ENCODE measurements around the gene COQ2. TPM values are rescaled to one million over a fixed set of nuclear protein-coding genes. Genes with fewer than 3 reads are reported as not detected.
"Not testable (repeated sequence)": the region's sequence is repeated elsewhere in the genome, so short reads cannot be mapped to it uniquely, and the experiment has no call there.

The COQ2 gene
- total RNA-seq, 3 donors from 2014 or later: 12.5 to 21.6 (median 18.1) TPM

DNA sequence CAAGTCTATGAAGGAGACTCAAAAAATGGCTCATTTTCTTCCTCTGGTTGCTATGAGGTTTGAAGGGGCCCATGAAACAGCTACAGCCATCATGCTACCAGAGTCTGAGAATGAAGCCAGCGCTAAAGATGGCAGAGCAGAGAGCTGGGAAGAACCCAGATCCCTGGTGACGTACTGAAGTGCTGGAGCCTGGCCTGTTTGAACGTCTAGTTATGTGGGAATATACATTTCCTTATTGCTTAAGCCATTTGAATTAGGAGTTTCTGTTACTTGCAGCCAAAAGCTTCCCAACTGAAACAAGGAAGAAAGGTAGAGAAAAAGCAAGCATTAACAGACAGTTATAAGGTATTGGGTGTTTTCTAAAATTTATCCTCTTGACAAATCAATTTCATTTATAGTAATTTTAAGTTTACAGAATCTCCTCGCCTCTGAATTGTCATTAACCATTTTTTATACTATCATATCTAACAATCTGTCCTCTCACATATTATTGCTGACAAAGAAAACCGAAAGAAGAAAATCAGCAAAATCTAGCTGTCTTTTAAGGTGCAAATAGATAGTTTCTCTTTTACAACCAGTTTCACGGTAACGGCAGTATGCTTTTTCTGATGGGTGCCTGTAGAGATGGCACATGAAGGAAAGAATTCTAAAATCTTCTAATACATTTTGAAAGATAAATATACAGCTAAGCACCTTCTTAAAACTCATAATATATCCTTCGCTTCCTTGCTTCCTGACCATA lies 8.9 kb upstream of the COQ2 start:
- no peak overlapping the region for H3K4me3 ChIP-seq
- intact Hi-C loops (cut with DNase I, micrococcal nuclease): no loop called here
- no peaks in the 10 kb centered on the region for H3K4me1 ChIP-seq (ENCODE audit: low read depth)
- peak in 1 of 3 donors; percentile 12 for DNase-seq
- no peaks in the 10 kb centered on the region for H3K9me3 ChIP-seq
- TF ChIP-seq, protein P1, sequence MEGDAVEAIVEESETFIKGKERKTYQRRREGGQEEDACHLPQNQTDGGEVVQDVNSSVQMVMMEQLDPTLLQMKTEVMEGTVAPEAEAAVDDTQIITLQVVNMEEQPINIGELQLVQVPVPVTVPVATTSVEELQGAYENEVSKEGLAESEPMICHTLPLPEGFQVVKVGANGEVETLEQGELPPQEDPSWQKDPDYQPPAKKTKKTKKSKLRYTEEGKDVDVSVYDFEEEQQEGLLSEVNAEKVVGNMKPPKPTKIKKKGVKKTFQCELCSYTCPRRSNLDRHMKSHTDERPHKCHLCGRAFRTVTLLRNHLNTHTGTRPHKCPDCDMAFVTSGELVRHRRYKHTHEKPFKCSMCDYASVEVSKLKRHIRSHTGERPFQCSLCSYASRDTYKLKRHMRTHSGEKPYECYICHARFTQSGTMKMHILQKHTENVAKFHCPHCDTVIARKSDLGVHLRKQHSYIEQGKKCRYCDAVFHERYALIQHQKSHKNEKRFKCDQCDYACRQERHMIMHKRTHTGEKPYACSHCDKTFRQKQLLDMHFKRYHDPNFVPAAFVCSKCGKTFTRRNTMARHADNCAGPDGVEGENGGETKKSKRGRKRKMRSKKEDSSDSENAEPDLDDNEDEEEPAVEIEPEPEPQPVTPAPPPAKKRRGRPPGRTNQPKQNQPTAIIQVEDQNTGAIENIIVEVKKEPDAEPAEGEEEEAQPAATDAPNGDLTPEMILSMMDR (IDR thresholded peaks at IDR 0.05): no peak
- no peaks in the 10 kb centered on the region for H3K36me3 ChIP-seq (ENCODE audit: low read depth)
- peak; percentile 91 for ATAC-seq

DNA sequence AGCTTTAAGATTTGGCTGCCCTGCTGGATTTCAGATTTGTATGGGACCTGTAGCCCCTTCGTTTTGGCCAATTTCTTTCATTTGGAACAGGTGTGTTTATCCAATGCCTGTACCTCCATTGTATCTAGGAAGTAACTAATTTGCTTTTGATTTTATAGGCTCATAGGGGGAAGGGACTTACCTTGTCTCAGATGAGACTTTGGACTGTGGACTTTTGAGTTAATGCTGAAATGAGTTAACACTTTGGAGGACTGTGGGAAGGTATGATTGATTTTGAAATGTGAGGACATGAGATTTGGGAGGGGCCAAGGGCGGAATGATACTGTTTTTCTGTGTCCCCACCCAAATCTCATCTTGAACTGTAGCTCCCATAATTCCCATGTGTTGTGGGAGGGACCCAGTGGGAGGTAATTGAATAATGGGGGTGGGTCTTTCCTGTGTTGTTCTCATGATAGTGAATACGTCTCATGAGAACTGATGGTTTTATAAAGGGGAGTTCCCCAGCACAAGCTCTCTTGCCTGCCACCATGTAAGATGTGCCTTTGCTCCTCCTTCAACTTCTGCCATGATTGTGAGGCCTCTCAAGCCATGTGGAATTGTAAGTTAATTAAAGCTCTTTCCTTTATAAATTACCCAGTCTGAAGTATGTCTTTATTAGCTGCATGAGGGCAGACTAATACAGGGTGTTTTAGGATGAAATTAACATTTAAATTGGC lies 5.6 kb upstream of the COQ2 start:
- intact Hi-C loops (cut with DNase I, micrococcal nuclease); H3K4me1 ChIP-seq (ENCODE audit: low read depth); H3K36me3 ChIP-seq (ENCODE audit: low read depth); DNase-seq; H3K9me3 ChIP-seq; ATAC-seq; H3K4me3 ChIP-seq: not testable (repeated sequence)

- H3K36me3 ChIP-seq (ENCODE audit: low read depth); DNase-seq; H3K4me1 ChIP-seq (ENCODE audit: low read depth); H3K9me3 ChIP-seq; H3K4me3 ChIP-seq; ATAC-seq: not testable (repeated sequence)
- intact Hi-C loops (cut with DNase I, micrococcal nuclease): loop anchor here (10.0 kb wide), 2 partner anchors 214 to 394 kb away; partner anchors contain the start of gene SEC31A (in 1 of the 2)
These were observed 3.8 kb upstream of the COQ2 start for GRCh38 chr4:83288381-83288780.

GRCh38 chr4:83285055-83285407 lies 433 bp upstream of the COQ2 start:
- Histone ChIP-seq H3K36me3 (ENCODE audit: low read depth) (no peaks in the 10 kb centered on the region), H3K9me3 (no peaks in the 10 kb centered on the region), H3K4me1 (ENCODE audit: low read depth) (peaks cover 10% of the 10 kb centered on the region), H3K4me3 (peak overlapping the region; percentile 50)
- DNase-seq (peak in 1 of 3 donors; percentile 46), ATAC-seq (peak; percentile 32)
- TF ChIP-seq, protein P1 (IDR thresholded peaks at IDR 0.05): no peak
- intact Hi-C loops (cut with DNase I, micrococcal nuclease): loop anchor here (10.0 kb wide), 2 partner anchors 210 to 390 kb away; partner anchors contain the start of gene SEC31A (in 1 of the 2)

DNA sequence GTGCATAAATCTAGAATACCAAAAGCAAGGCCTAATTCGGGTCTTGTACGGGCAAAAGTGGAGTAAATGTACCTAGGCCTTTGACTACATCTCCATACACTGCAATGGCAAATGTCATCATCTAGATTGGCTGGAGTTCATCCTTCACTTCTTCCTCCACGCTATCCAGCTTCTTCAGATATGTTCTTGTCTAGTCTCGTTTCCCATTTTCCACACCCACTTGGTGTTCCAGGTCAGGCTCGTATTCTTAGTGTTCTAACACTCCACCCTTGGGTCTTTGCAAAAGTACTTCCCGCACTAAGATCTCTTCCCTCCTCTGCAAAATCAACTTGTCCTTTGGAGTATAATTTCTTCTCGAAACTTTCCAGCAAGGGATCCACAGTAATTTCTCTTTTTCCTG lies 1.4 kb downstream of the COQ2 start:
- peaks cover 10% of the 10 kb centered on the region for H3K4me1 ChIP-seq (ENCODE audit: low read depth)
- no peaks in the 10 kb centered on the region for H3K9me3 ChIP-seq
- no peak for DNase-seq
- no peaks in the 10 kb centered on the region for H3K36me3 ChIP-seq (ENCODE audit: low read depth)
- no peak for ATAC-seq
- intact Hi-C loops (cut with DNase I, micrococcal nuclease): loop anchor here (10.0 kb wide), 2 partner anchors 208 to 388 kb away; partner anchors contain the start of gene SEC31A (in 1 of the 2)
- TF ChIP-seq, protein P1 (IDR thresholded peaks at IDR 0.05): no peak
- no peak overlapping the region for H3K4me3 ChIP-seq

GRCh38 chr4:83282049-83282535 lies 2.5 kb downstream of the COQ2 start:
- DNase-seq: peak in 1 of 3 donors; percentile 90
- Histone ChIP-seq H3K4me3 (no peak overlapping the region), H3K36me3 (ENCODE audit: low read depth) (no peaks in the 10 kb centered on the region), H3K4me1 (ENCODE audit: low read depth) (peaks cover 10% of the 10 kb centered on the region), H3K9me3 (no peaks in the 10 kb centered on the region)
- intact Hi-C loops (cut with DNase I, micrococcal nuclease): loop anchor here (10.0 kb wide), 2 partner anchors 207 to 387 kb away; partner anchors contain the start of gene SEC31A (in 1 of the 2)
- TF ChIP-seq, protein P1 (IDR thresholded peaks at IDR 0.05): peak; percentile 58
- no peak for ATAC-seq
